ENCODE results near the gene DNAH9. TPM values are rescaled to one million over a fixed set of nuclear protein-coding genes. Genes with fewer than 3 reads are reported as not detected.

The DNAH9 gene
- polyA plus RNA-seq, 1 donor from 2014 or later: 2.0 TPM

GRCh38 chr17:11816409-11816808 lies 218.1 kb downstream of the DNAH9 start:
- Histone ChIP-seq H3K4me2 (ENCODE audit: low read length) (no peak overlapping the region), H4K20me1 (ENCODE audit: insufficient read depth) (no peaks in the 10 kb centered on the region), H3K27me3 (ENCODE audit: insufficient read depth, low read depth, low read length) (no peaks in the 10 kb centered on the region), H3K9ac (ENCODE audit: low read length) (no peak overlapping the region), H3K36me3 (ENCODE audit: insufficient read depth, low read length) (no peaks in the 10 kb centered on the region), H3K9me2 (ENCODE audit: insufficient read depth, low read length) (no peaks in the 10 kb centered on the region), H3K9me3 (ENCODE audit: low read length) (no peaks in the 10 kb centered on the region), H2AFZ (ENCODE audit: low read depth, low read length) (no peak overlapping the region), H3K4me3 (ENCODE audit: low read length) (no peak overlapping the region), H3K79me2 (replicated peaks; ENCODE audit: insufficient read depth, low read length) (no peaks in the 10 kb centered on the region), H3K27ac (ENCODE audit: low read length) (no peak overlapping the region), H3F3A (ENCODE audit: insufficient read depth, low read length, poor library complexity, severe bottlenecking) (no peaks in the 10 kb centered on the region)
- TF ChIP-seq EP300 (conservative IDR thresholded peaks at IDR 0.05; ENCODE audit: poor library complexity, severe bottlenecking) (no peak), EZH2 (IDR thresholded peaks at IDR 0.05; ENCODE audit: borderline replicate concordance, insufficient read depth, low read length, poor library complexity, severe bottlenecking) (no peak), SMC3 (conservative IDR thresholded peaks at IDR 0.05; ENCODE audit: poor library complexity) (no peak), CTCF (IDR thresholded peaks at IDR 0.05; ENCODE audit: poor library complexity, severe bottlenecking) (no peak), TAF1 (IDR thresholded peaks at IDR 0.05; ENCODE audit: low read depth) (no peak), RAD21 (conservative IDR thresholded peaks at IDR 0.05) (no peak), POLR2AphosphoS5 (IDR thresholded peaks at IDR 0.05) (no peak), REST (IDR thresholded peaks at IDR 0.05; ENCODE audit: borderline replicate concordance) (no peak), MXI1 (conservative IDR thresholded peaks at IDR 0.05; ENCODE audit: poor library complexity, severe bottlenecking) (no peak)

- H3K4me2 ChIP-seq (ENCODE audit: low read length): no peak overlapping the region
- H3F3A ChIP-seq (ENCODE audit: insufficient read depth, low read length, poor library complexity, severe bottlenecking): no peaks in the 10 kb centered on the region
- no peaks in the 10 kb centered on the region for H3K9me2 ChIP-seq (ENCODE audit: insufficient read depth, low read length)
- H3K36me3 ChIP-seq (ENCODE audit: insufficient read depth, low read length): no peaks in the 10 kb centered on the region
- H3K27ac ChIP-seq (ENCODE audit: low read length): no peak overlapping the region
- H3K27me3 ChIP-seq (ENCODE audit: insufficient read depth, low read depth, low read length): no peaks in the 10 kb centered on the region
- H3K9me3 ChIP-seq (ENCODE audit: low read length): no peaks in the 10 kb centered on the region
- no peak overlapping the region for H2AFZ ChIP-seq (ENCODE audit: low read depth, low read length)
- TF ChIP-seq POLR2AphosphoS5 (IDR thresholded peaks at IDR 0.05) (no peak), EZH2 (IDR thresholded peaks at IDR 0.05; ENCODE audit: borderline replicate concordance, insufficient read depth, low read length, poor library complexity, severe bottlenecking) (no peak), EP300 (conservative IDR thresholded peaks at IDR 0.05; ENCODE audit: poor library complexity, severe bottlenecking) (no peak), MXI1 (conservative IDR thresholded peaks at IDR 0.05; ENCODE audit: poor library complexity, severe bottlenecking) (no peak), REST (IDR thresholded peaks at IDR 0.05; ENCODE audit: borderline replicate concordance) (no peak), RAD21 (conservative IDR thresholded peaks at IDR 0.05) (no peak), SMC3 (conservative IDR thresholded peaks at IDR 0.05; ENCODE audit: poor library complexity) (no peak), CTCF (IDR thresholded peaks at IDR 0.05; ENCODE audit: poor library complexity, severe bottlenecking) (no peak), TAF1 (IDR thresholded peaks at IDR 0.05; ENCODE audit: low read depth) (no peak)
- H3K4me3 ChIP-seq (ENCODE audit: low read length): no peak overlapping the region
- no peak overlapping the region for H3K9ac ChIP-seq (ENCODE audit: low read length)
- no peaks in the 10 kb centered on the region for H3K79me2 ChIP-seq (replicated peaks; ENCODE audit: insufficient read depth, low read length)
- H4K20me1 ChIP-seq (ENCODE audit: insufficient read depth): no peaks in the 10 kb centered on the region
Observed at GRCh38 chr17:11823862-11824261, 225.6 kb downstream of the DNAH9 start.

Measured in neural cell (in vitro differentiated cells).